HFF-Myc (cell line): ENCODE measurements around the gene ZNF687.

Experiments used
- DNase-seq: peaks from one replicate; pipeline ENCODE4 v3.0.0-alpha.2; 2011; ENCODE audit warnings: low read depth; ENCODE audit errors: extremely low read depth
- H3K4me3 ChIP-seq: replicated peaks from 2 replicates; pipeline ENCODE4 v1.5.1; 2011; ENCODE audit warnings: low read depth, mild to moderate bottlenecking, control low read depth, low read length
- CTCF ChIP-seq: IDR thresholded peaks from 2 replicates; pipeline ENCODE4 v1.5.1; 2012; ENCODE audit warnings: mild to moderate bottlenecking, low read depth, low read length, control low read depth; ENCODE audit errors: missing control alignments

Gene ZNF687

GRCh38 chr1:151289080-151289935, 7.2 kb downstream of the ZNF687 start:
- DNase-seq, result no peak
- H3K4me3 ChIP-seq, result no peak overlapping the region
- no peak for TF ChIP-seq CTCF

- H3K4me3 ChIP-seq, result no peak overlapping the region
- no peak for DNase-seq
- TF ChIP-seq CTCF, result no peak
Observed at GRCh38 chr1:151289991-151290708, 8.1 kb downstream of the ZNF687 start.

GRCh38 chr1:151290709-151291303, 8.7 kb downstream of the ZNF687 start:
- no peak for TF ChIP-seq CTCF
- DNase-seq, result no peak
- no peak overlapping the region for H3K4me3 ChIP-seq

GRCh38 chr1:151292207-151293030, 10.3 kb downstream of the ZNF687 start:
- no peak for TF ChIP-seq CTCF
- no peak for DNase-seq
- no peak overlapping the region for H3K4me3 ChIP-seq

- no peak overlapping the region for H3K4me3 ChIP-seq
- no peak for DNase-seq
- no peak for TF ChIP-seq CTCF
Observed at GRCh38 chr1:151293093-151293492, 11.0 kb downstream of the ZNF687 start.

- no peak for DNase-seq
- TF ChIP-seq CTCF, result no peak
- no peak overlapping the region for H3K4me3 ChIP-seq
Observed at GRCh38 chr1:151294742-151295462, 12.8 kb downstream of the ZNF687 start.
